ENCODE measurements around the gene AKAP13.
"Not testable (repeated sequence)": the region's sequence is repeated elsewhere in the genome, so short reads cannot be mapped to it uniquely, and the experiment has no call there.

The AKAP13 gene

GRCh38 chr15:85651548-85651947 is 271.1 kb downstream of the AKAP13 start:
- Histone ChIP-seq H3K27ac (no peak overlapping the region), H3K4me1 (ENCODE audit: control insufficient read depth in 1 of 2, insufficient read depth in 1 of 2, low read depth in 1 of 2, low read length in 1 of 2) (peaks cover 9 to 10% of the 10 kb centered on the region in 2 experiments), H3K9me3 (no peaks in the 10 kb centered on the region), H3K36me3 (peaks cover 93% of the 10 kb centered on the region), H3K27me3 (no peaks in the 10 kb centered on the region), H3K4me3 (ENCODE audit: low read depth in 1 of 2, low read length in 1 of 2) (no peak overlapping the region)
- TF ChIP-seq, protein P1, sequence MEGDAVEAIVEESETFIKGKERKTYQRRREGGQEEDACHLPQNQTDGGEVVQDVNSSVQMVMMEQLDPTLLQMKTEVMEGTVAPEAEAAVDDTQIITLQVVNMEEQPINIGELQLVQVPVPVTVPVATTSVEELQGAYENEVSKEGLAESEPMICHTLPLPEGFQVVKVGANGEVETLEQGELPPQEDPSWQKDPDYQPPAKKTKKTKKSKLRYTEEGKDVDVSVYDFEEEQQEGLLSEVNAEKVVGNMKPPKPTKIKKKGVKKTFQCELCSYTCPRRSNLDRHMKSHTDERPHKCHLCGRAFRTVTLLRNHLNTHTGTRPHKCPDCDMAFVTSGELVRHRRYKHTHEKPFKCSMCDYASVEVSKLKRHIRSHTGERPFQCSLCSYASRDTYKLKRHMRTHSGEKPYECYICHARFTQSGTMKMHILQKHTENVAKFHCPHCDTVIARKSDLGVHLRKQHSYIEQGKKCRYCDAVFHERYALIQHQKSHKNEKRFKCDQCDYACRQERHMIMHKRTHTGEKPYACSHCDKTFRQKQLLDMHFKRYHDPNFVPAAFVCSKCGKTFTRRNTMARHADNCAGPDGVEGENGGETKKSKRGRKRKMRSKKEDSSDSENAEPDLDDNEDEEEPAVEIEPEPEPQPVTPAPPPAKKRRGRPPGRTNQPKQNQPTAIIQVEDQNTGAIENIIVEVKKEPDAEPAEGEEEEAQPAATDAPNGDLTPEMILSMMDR (IDR thresholded peaks at IDR 0.05): no peak

- Histone ChIP-seq H3K36me3 (peaks cover 93% of the 10 kb centered on the region), H3K27me3 (no peaks in the 10 kb centered on the region), H3K4me3 (ENCODE audit: low read depth in 1 of 2, low read length in 1 of 2) (no peak overlapping the region), H3K9me3 (no peaks in the 10 kb centered on the region), H3K4me1 (ENCODE audit: control insufficient read depth in 1 of 2, insufficient read depth in 1 of 2, low read depth in 1 of 2, low read length in 1 of 2) (peaks cover 9 to 10% of the 10 kb centered on the region in 2 experiments), H3K27ac (peak overlapping the region; percentile 27)
- TF ChIP-seq, protein P1 (IDR thresholded peaks at IDR 0.05): no peak
These were observed 272.1 kb downstream of the AKAP13 start for GRCh38 chr15:85652457-85652856.

- Histone ChIP-seq H3K4me1 (ENCODE audit: control insufficient read depth in 1 of 2, insufficient read depth in 1 of 2, low read depth in 1 of 2, low read length in 1 of 2) (no peaks in the 10 kb centered on the region), H3K36me3 (peaks cover 98% of the 10 kb centered on the region), H3K27ac (no peak overlapping the region), H3K27me3 (no peaks in the 10 kb centered on the region), H3K4me3 (ENCODE audit: low read depth in 1 of 2, low read length in 1 of 2) (no peak overlapping the region), H3K9me3 (no peaks in the 10 kb centered on the region)
- TF ChIP-seq, protein P1 (IDR thresholded peaks at IDR 0.05): no peak
These were observed 276.7 kb downstream of the AKAP13 start for GRCh38 chr15:85657132-85657531.

GRCh38 chr15:85658816-85659215 is 278.4 kb downstream of the AKAP13 start:
- TF ChIP-seq, protein P1 (IDR thresholded peaks at IDR 0.05): no peak
- Histone ChIP-seq H3K9me3 (no peaks in the 10 kb centered on the region), H3K36me3 (peaks cover 97% of the 10 kb centered on the region), H3K27ac (no peak overlapping the region), H3K4me3 (ENCODE audit: low read depth in 1 of 2, low read length in 1 of 2) (no peak overlapping the region), H3K27me3 (no peaks in the 10 kb centered on the region), H3K4me1 (ENCODE audit: control insufficient read depth in 1 of 2, insufficient read depth in 1 of 2, low read depth in 1 of 2, low read length in 1 of 2) (no peaks in the 10 kb centered on the region)

DNA sequence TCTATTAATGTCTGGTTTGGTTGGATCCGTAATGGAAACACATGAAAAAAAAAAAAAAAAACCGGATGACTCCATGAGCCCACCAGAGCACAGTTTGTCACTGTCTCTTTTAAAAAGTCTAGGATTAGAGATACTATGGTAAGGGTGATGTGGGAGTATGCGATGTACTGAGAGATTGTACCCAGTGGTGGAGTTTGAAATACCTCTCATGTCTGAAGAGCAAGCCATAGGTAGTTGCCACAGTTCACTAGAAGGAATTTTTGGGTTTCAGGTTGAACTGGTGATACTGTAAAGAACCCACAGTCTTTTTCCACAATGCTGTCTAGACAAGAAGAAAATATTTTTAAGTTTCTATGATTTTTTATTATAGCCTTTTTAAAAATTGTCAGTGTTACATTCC is 281.5 kb downstream of the AKAP13 start:
- H3K36me3 ChIP-seq: peaks cover 95% of the 10 kb centered on the region
- no peaks in the 10 kb centered on the region for H3K9me3 ChIP-seq
- H3K27me3 ChIP-seq: no peaks in the 10 kb centered on the region
- no peak overlapping the region for H3K4me3 ChIP-seq (ENCODE audit: low read depth in 1 of 2, low read length in 1 of 2)
- H3K27ac ChIP-seq: no peak overlapping the region
- TF ChIP-seq, protein P1 (IDR thresholded peaks at IDR 0.05): no peak
- no peaks in the 10 kb centered on the region for H3K4me1 ChIP-seq (ENCODE audit: control insufficient read depth in 1 of 2, insufficient read depth in 1 of 2, low read depth in 1 of 2, low read length in 1 of 2)

GRCh38 chr15:85665677-85666076 is 285.3 kb downstream of the AKAP13 start:
- not testable (repeated sequence) for H3K4me1 ChIP-seq (ENCODE audit: control insufficient read depth in 1 of 2, insufficient read depth in 1 of 2, low read depth in 1 of 2, low read length in 1 of 2); H3K27me3 ChIP-seq; H3K4me3 ChIP-seq (ENCODE audit: low read depth in 1 of 2, low read length in 1 of 2); H3K9me3 ChIP-seq; H3K27ac ChIP-seq
- peaks cover 95% of the 10 kb centered on the region for H3K36me3 ChIP-seq
